Tibial nerve (tissue), 4 donors: ENCODE data around the gene MADD. TPM values are rescaled to one million over a fixed set of nuclear protein-coding genes. Genes with fewer than 3 reads are reported as not detected.

Experiments used
- DNase-seq, 2 donors: peaks; one replicate each; pipeline ENCODE4 v3.0.0-alpha.2; 2019; ENCODE audit warnings: low spot score in 2 of 2
- H3K27ac ChIP-seq, 4 donors: fragments of 200-600 bp; sonication (generic) in 3 of 4; one replicate each; pipeline ENCODE4 v1.5.1; 2017 to 2019; ENCODE audit warnings: mild to moderate bottlenecking in 1 of 4
- H3K27me3 ChIP-seq, 2 donors: fragments of 200-600 bp; sonication (generic) in 1 of 2; one replicate each; pipeline versions ENCODE4 v1.5.1 to v1.6.0; 2017 to 2019
- H3K36me3 ChIP-seq, 3 donors: fragments of 200-600 bp; sonication (generic); one replicate each; pipeline ENCODE4 v1.5.1; 2018 to 2019
- H3K4me1 ChIP-seq, 4 donors: fragments of 200-600 bp; sonication (generic) in 3 of 4; one replicate each; pipeline ENCODE4 v1.5.1; 2017 to 2019
- H3K4me3 ChIP-seq, 4 donors: fragments of 200-600 bp; sonication (generic) in 3 of 4; one replicate each; pipeline ENCODE4 v1.5.1; 2017 to 2019; ENCODE audit warnings: mild to moderate bottlenecking in 1 of 4, moderate library complexity in 1 of 4
- H3K9me3 ChIP-seq, 4 donors: fragments of 200-600 bp; sonication (generic) in 3 of 4; one replicate each; pipeline ENCODE4 v1.5.1; 2017 to 2019
- EP300 ChIP-seq, 2 donors: sonication (generic); formaldehyde crosslinking; IDR thresholded peaks; one replicate each; pipeline ENCODE4 v1.6.1; 2017; ENCODE audit warnings: antibody characterized with exemption in 2 of 2, mild to moderate bottlenecking in 1 of 2
- POLR2A ChIP-seq, 2 donors: fragments of 450-650 bp; IDR thresholded peaks; one replicate each; pipeline ENCODE4 v1.6.1; 2017; ENCODE audit warnings: antibody characterized with exemption in 2 of 2, mild to moderate bottlenecking in 2 of 2, moderate library complexity in 2 of 2
- WGBS, 2 donors: methylation state at CpG; one replicate each; pipeline ENCODE4 v1.1.5; 2018; 5-methylcytosine and 5-hydroxymethylcytosine counted together
- total RNA-seq, 4 donors: library from RNA; depleted of rRNA; stranded (reverse); fragments of >200 nt; gene quantifications; one replicate each; pipeline ENCODE4 v1.1.0, GENCODE V29; 2016
- TF ChIP-seq, protein P1 (sequence below), 5 experiments: fragments of 200-600 bp in 3 of 5; fragments of 450-650 bp in 2 of 5; sonication (generic) in 3 of 5; IDR thresholded peaks; one replicate each; pipeline ENCODE4 v1.5.1; 2016 to 2019; ENCODE audit warnings: antibody characterized with exemption in 5 of 5, mild to moderate bottlenecking in 3 of 5, moderate library complexity in 2 of 5

The MADD gene
- total RNA-seq, 4 donors from 2014 or later: 41.9 to 68.0 (median 52.2) TPM

DNA sequence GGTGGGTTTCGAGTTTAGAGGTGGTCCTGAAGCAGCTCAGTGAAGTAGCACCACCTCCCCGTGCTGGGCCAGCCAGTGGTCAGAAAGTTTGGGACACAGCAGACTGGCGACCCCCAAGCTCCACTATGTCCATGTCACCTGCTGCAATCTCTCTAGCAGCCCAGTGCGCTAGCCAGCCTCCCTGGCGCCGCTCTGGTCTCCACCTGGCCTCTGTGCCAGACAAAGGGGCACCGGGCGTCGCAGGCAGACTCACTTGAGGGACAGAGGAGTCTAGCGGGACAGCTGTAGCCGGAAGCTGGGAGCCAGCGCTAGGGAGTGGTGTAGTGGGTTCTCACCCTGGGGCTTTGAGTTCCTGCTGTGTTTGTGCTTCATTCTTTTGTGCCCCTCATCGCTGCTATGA, 57.1 kb downstream of the MADD start:
- TF ChIP-seq POLR2A (IDR thresholded peaks at IDR 0.05) (no peak), EP300 (IDR thresholded peaks at IDR 0.05) (no peak)
- TF ChIP-seq, protein P1, sequence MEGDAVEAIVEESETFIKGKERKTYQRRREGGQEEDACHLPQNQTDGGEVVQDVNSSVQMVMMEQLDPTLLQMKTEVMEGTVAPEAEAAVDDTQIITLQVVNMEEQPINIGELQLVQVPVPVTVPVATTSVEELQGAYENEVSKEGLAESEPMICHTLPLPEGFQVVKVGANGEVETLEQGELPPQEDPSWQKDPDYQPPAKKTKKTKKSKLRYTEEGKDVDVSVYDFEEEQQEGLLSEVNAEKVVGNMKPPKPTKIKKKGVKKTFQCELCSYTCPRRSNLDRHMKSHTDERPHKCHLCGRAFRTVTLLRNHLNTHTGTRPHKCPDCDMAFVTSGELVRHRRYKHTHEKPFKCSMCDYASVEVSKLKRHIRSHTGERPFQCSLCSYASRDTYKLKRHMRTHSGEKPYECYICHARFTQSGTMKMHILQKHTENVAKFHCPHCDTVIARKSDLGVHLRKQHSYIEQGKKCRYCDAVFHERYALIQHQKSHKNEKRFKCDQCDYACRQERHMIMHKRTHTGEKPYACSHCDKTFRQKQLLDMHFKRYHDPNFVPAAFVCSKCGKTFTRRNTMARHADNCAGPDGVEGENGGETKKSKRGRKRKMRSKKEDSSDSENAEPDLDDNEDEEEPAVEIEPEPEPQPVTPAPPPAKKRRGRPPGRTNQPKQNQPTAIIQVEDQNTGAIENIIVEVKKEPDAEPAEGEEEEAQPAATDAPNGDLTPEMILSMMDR (IDR thresholded peaks at IDR 0.05): no peak
- Histone ChIP-seq H3K4me3 (no peak overlapping the region), H3K27me3 (no peaks in the 10 kb centered on the region), H3K27ac (no peak overlapping the region), H3K9me3 (no peaks in the 10 kb centered on the region), H3K36me3 (peaks cover 2 to 11% (median 7%) of the 10 kb centered on the region in 3 donors), H3K4me1 (peaks cover 0 to 7% (median 0%) of the 10 kb centered on the region in 4 donors)
- 92 to 93% methylated on average over 13 of the region's 13 CpGs for WGBS, 2 donors
- no peak for DNase-seq

DNA sequence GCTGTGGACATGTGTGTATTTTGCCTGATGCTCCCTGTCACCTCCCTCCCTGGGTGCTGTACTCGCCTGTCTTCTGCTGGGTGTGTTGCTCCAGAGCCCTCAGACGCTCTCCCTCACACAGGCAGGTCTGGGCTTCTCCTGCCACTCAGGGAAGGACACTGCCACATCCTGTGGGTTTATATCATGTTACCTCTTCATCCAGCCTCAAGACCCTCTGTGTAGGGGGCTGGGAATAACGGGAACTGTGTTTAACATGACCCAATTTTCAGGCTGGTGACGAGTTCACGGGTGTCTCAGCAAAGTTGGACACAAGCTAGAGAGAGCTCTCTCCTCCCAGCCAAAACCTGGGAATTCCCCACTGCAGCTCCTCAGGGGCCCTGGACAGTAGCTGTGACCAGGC, 58.0 kb downstream of the MADD start:
- Histone ChIP-seq H3K27me3 (no peaks in the 10 kb centered on the region), H3K4me1 (peaks cover 0 to 7% (median 0%) of the 10 kb centered on the region in 4 donors), H3K4me3 (no peak overlapping the region), H3K36me3 (peaks cover 2 to 11% (median 7%) of the 10 kb centered on the region in 3 donors), H3K27ac (no peak overlapping the region), H3K9me3 (no peaks in the 10 kb centered on the region)
- 91 to 96% methylated on average over 5 of the region's 5 CpGs for WGBS, 2 donors
- no peak for DNase-seq
- no peak for TF ChIP-seq POLR2A (IDR thresholded peaks at IDR 0.05)
- no peak for TF ChIP-seq EP300 (IDR thresholded peaks at IDR 0.05)
- TF ChIP-seq, protein P1 (IDR thresholded peaks at IDR 0.05): no peak

DNA sequence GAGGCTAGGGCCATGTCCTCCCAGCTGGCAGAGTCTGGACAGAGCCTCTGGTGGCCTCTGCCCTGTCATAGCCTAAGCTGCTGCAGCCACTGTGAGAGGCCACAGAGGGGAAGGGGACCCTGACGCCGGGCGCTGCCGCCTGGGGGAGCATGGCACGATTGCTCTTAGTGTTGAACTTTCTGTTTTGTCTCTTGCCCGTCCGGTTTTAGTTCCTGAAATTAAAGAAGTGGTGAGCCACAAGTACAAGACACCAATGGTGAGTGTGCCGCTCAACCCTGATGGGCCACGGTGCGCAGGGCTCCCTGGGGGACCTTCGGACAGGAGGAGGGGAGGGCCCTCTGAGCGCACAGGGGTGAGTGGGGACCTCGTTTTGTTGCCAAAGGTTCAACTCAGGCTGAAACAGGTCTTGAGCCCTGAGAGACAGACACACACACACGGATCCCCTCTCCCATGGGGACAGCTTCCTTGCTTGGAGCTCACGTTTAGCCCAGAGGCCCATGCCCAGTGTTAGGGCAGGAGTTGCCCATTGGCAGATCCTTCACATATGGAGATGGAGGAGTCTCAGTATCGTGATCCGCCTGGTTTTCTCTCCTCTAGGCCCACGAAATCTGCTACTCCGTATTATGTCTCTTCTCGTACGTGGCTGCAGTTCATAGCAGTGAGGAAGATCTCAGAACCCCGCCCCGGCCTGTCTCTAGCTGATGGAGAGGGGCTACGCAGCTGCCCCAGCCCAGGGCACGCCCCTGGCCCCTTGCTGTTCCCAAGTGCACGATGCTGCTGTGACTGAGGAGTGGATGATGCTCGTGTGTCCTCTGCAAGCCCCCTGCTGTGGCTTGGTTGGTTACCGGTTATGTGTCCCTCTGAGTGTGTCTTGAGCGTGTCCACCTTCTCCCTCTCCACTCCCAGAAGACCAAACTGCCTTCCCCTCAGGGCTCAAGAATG, 58.8 kb downstream of the MADD start:
- H3K4me3 ChIP-seq: no peak overlapping the region
- H3K27me3 ChIP-seq: no peaks in the 10 kb centered on the region
- no peak for DNase-seq
- peaks cover 0 to 7% (median 0%) of the 10 kb centered on the region in 4 donors for H3K4me1 ChIP-seq
- H3K36me3 ChIP-seq: peaks cover 2 to 11% (median 7%) of the 10 kb centered on the region in 3 donors
- 87 to 88% methylated on average over 24 to 28 of the region's 29 CpGs for WGBS, 2 donors
- TF ChIP-seq POLR2A (IDR thresholded peaks at IDR 0.05) (no peak), EP300 (IDR thresholded peaks at IDR 0.05) (no peak)
- TF ChIP-seq, protein P1 (IDR thresholded peaks at IDR 0.05): no peak
- no peaks in the 10 kb centered on the region for H3K9me3 ChIP-seq
- no peak overlapping the region for H3K27ac ChIP-seq

DNA sequence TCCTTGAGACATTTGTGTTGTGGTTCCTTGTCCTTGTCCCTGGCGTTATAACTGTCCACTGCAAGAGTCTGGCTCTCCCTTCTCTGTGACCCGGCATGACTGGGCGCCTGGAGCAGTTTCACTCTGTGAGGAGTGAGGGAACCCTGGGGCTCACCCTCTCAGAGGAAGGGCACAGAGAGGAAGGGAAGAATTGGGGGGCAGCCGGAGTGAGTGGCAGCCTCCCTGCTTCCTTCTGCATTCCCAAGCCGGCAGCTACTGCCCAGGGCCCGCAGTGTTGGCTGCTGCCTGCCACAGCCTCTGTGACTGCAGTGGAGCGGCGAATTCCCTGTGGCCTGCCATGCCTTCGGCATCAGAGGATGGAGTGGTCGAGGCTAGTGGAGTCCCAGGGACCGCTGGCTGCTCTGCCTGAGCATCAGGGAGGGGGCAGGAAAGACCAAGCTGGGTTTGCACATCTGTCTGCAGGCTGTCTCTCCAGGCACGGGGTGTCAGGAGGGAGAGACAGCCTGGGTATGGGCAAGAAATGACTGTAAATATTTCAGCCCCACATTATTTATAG, 59.6 kb downstream of the MADD start:
- H3K4me3 ChIP-seq: no peak overlapping the region
- H3K27ac ChIP-seq: no peak overlapping the region
- H3K36me3 ChIP-seq: peaks cover 2 to 11% (median 7%) of the 10 kb centered on the region in 3 donors
- 75 to 81% methylated on average over 10 to 12 of the region's 12 CpGs for WGBS, 2 donors
- peaks cover 0 to 7% (median 0%) of the 10 kb centered on the region in 4 donors for H3K4me1 ChIP-seq
- no peaks in the 10 kb centered on the region for H3K9me3 ChIP-seq
- H3K27me3 ChIP-seq: no peaks in the 10 kb centered on the region
- TF ChIP-seq POLR2A (IDR thresholded peaks at IDR 0.05) (no peak), EP300 (IDR thresholded peaks at IDR 0.05) (no peak)
- TF ChIP-seq, protein P1 (IDR thresholded peaks at IDR 0.05): no peak
- no peak for DNase-seq
